Fibroblast of mammary gland (primary cell): Measurements from ENCODE around the gene ZNF284.

ENCODE experiments used
- DNase-seq: peaks from one replicate; pipeline ENCODE4 v3.0.0-alpha.2; 2010; ENCODE audit warnings: low read depth
- H3K4me3 ChIP-seq: 2 replicates; pipeline ENCODE4 v1.5.1; 2011; ENCODE audit warnings: low read depth, mild to moderate bottlenecking, low read length, moderate library complexity; ENCODE audit not compliant: control insufficient read depth
- CTCF ChIP-seq: conservative IDR thresholded peaks from 2 replicates; pipeline ENCODE4 v1.5.1; 2011; ENCODE audit warnings: low read depth, low read length, inconsistent platforms; ENCODE audit not compliant: control insufficient read depth, insufficient read depth

ZNF284 gene

GRCh38 chr19:44069415-44069814 lies 2.5 kb upstream of the ZNF284 start:
- no peak for TF ChIP-seq CTCF
- DNase-seq, result no peak
- no peak overlapping the region for H3K4me3 ChIP-seq

GRCh38 chr19:44072543-44073401 lies 813 bp downstream of the ZNF284 start:
- TF ChIP-seq CTCF, result peak; percentile 10
- peak overlapping the region; percentile 92 for H3K4me3 ChIP-seq
- peak; percentile 8 for DNase-seq

GRCh38 chr19:44076325-44076724 lies 4.4 kb downstream of the ZNF284 start:
- no peak overlapping the region for H3K4me3 ChIP-seq
- no peak for TF ChIP-seq CTCF
- DNase-seq, result no peak

- TF ChIP-seq CTCF, result no peak
- no peak for DNase-seq
- no peak overlapping the region for H3K4me3 ChIP-seq
Observed at GRCh38 chr19:44092108-44092507, 20.1 kb downstream of the ZNF284 start.

- TF ChIP-seq CTCF, result no peak
- H3K4me3 ChIP-seq, result peak within 1 kb of the TSS; percentile 94
- peak; percentile 88 for DNase-seq
Observed at GRCh38 chr19:44093931-44094765, 22.2 kb downstream of the ZNF284 start, which contains the start of gene ZNF224. Gene ZNF224, plus strand, starts transcription at chr19:44094361. Its CDS starts 3,513 bp downstream, at chr19:44097874.

GRCh38 chr19:44107751-44108150 lies 35.8 kb downstream of the ZNF284 start:
- H3K4me3 ChIP-seq, result no peak overlapping the region
- no peak for DNase-seq
- TF ChIP-seq CTCF, result no peak
